HG03521 (cell line): ENCODE results near the gene TESK1.
"Not testable (repeated sequence)": the region's sequence is repeated elsewhere in the genome, so short reads cannot be mapped to it uniquely, and the experiment has no call there.

Source experiments
- ATAC-seq: cut with Tn5 transposase; IDR thresholded peaks from one replicate; pipeline ENCODE4 v1.9.1; 2021; ENCODE audit warnings: mild to moderate bottlenecking, moderate library complexity; ENCODE audit not compliant: unreplicated experiment

TESK1 gene

GRCh38 chr9:35615981-35616680 is 11.1 kb downstream of the TESK1 start:
- no peak for ATAC-seq

GRCh38 chr9:35616681-35617459 is 11.8 kb downstream of the TESK1 start:
- ATAC-seq, result no peak

GRCh38 chr9:35617548-35617947 is 12.5 kb downstream of the TESK1 start:
- ATAC-seq, result no peak

- no peak for ATAC-seq
Measured at GRCh38 chr9:35618325-35618727, 13.3 kb downstream of the TESK1 start, which contains the start of gene CD72. Gene CD72, minus strand, starts transcription at chr9:35618413. Its CDS starts 110 bp downstream, at chr9:35618303.

- ATAC-seq, result peak; percentile 32
Measured at GRCh38 chr9:35618854-35619799, 14.1 kb downstream of the TESK1 start.

GRCh38 chr9:35619800-35620158 is 14.7 kb downstream of the TESK1 start:
- peak; percentile 47 for ATAC-seq

GRCh38 chr9:35627575-35627974 is 22.5 kb downstream of the TESK1 start:
- no peak for ATAC-seq

- ATAC-seq, result no peak
Measured at GRCh38 chr9:35628389-35628991, 23.4 kb downstream of the TESK1 start.

GRCh38 chr9:35629597-35629996 is 24.5 kb downstream of the TESK1 start:
- no peak for ATAC-seq

- no peak for ATAC-seq
Measured at GRCh38 chr9:35635730-35636129, 30.7 kb downstream of the TESK1 start.

GRCh38 chr9:35636135-35636876 is 31.2 kb downstream of the TESK1 start:
- ATAC-seq, result no peak

- not testable (repeated sequence) for ATAC-seq
Measured at GRCh38 chr9:35636877-35637246, 31.8 kb downstream of the TESK1 start.

- ATAC-seq, result not testable (repeated sequence)
Measured at GRCh38 chr9:35637427-35637955, 32.4 kb downstream of the TESK1 start.

GRCh38 chr9:35638751-35639150 is 33.7 kb downstream of the TESK1 start:
- not testable (repeated sequence) for ATAC-seq

GRCh38 chr9:35639225-35639624 is 34.2 kb downstream of the TESK1 start:
- ATAC-seq, result not testable (repeated sequence)

GRCh38 chr9:35639631-35640030 is 34.6 kb downstream of the TESK1 start:
- ATAC-seq, result no peak

GRCh38 chr9:35640431-35640830 is 35.4 kb downstream of the TESK1 start:
- ATAC-seq, result not testable (repeated sequence)

- not testable (repeated sequence) for ATAC-seq
Measured at GRCh38 chr9:35641478-35641877, 36.4 kb downstream of the TESK1 start.

GRCh38 chr9:35643046-35643445 is 38.0 kb downstream of the TESK1 start:
- no peak for ATAC-seq

- not testable (repeated sequence) for ATAC-seq
Measured at GRCh38 chr9:35645736-35646135, 40.7 kb downstream of the TESK1 start.
